H4 (cell line): ENCODE measurements around the gene RABGAP1. TPM values are rescaled to one million over a fixed set of nuclear protein-coding genes. Genes with fewer than 3 reads are reported as not detected.
"Not testable (repeated sequence)": the region's sequence is repeated elsewhere in the genome, so short reads cannot be mapped to it uniquely, and the experiment has no call there.

Experiments used
- DNase-seq: peaks from one replicate; pipeline ENCODE4 v3.0.0-alpha.2; 2015; ENCODE audit warnings: low spot score
- total RNA-seq: library from RNA; depleted of rRNA; stranded (reverse); fragments of >200 nt; shearing (Covaris generic); gene quantifications from 2 replicates; pipeline ENCODE4 v1.2.3, GENCODE V29; 2014; rRNA removed

Gene RABGAP1
- total RNA-seq, result 17.3 and 25.0 TPM in 2 replicates

GRCh38 chr9:122940749-122941581 is at the start of gene RABGAP1:
Gene RABGAP1, plus strand, starts transcription at chr9:122941020. Its CDS starts 16,040 bp downstream, at chr9:122957060.
- DNase-seq, result peak; percentile 97

GRCh38 chr9:122897969-122898368 is 42.9 kb upstream of the RABGAP1 start:
- DNase-seq, result no peak

GRCh38 chr9:122900791-122901190 is 40.0 kb upstream of the RABGAP1 start:
- no peak for DNase-seq

- peak; percentile 6 for DNase-seq
These were observed 36.4 kb upstream of the RABGAP1 start for GRCh38 chr9:122904466-122904822.

GRCh38 chr9:122904823-122905710 is 35.8 kb upstream of the RABGAP1 start, which contains the start of gene RC3H2:
Gene RC3H2, minus strand, starts transcription at chr9:122905359. Its CDS starts 7,850 bp downstream, at chr9:122897509.
- peak; percentile 99 for DNase-seq

DNA sequence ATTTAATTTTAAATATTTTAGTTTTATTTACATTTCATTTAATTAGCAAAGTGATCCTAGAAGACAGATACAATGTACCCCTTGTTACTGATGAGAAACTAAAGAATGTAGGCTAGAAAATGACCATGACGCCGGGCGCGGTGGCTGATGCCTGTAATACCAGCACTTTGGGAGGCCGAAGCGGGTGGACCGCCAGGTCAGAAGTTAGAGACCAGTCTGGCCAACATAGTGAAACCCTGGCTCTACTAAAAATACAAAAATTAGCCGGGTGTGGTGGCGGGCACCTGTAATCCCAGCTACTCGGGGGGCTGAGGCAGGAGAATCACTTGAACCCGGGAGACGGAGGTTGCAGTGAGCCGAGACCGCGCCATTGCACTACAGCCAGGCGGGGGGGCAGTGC is 34.7 kb upstream of the RABGAP1 start:
- not testable (repeated sequence) for DNase-seq

DNA sequence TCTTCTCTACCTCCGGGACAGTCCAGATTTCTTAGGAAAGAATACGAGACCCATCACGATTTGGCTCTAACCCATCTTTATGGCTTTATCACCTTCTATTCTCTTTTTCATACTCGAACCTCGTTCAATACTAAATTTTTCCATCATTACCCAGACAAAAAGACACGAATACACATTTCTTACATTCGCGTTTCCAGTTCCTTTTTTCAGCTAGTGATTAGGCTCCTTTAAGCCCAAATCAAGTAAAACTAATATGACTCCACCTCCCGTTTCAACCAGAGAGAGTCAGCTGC is 28.2 kb upstream of the RABGAP1 start:
- DNase-seq, result no peak

DNA sequence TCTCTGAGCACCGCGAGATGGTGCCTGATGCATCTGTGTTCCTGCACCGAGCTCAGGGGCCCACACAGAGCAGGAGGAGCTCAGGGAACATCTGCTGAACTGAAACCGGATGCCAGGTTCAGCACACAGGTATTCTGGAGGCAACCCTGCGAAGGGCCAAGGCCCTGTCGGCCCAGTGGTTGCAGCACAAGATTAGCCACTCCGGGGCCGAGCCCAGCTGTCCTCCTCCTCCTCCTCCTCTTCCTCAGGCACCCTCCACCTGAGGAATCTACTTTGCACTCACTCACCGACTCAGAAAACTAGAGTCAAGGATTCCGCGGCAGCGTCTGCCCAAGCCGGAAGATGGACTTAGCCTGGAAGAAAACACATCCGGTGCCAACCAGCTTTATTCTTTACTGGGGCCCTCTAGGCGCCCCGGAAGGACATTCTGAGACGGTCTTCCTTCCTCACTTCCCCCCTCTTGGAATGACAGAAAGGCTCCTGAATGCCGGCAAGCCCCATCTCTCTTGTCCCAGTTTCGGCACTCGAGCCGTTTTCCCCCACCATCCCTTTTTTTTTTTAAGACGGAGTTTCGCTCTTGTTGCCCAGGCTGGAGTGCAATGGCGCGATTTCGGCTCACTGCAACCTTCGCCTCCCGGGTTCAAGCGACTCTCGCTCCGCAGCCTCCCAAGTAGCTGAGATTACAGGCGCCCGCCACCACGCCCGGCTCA is 27.7 kb upstream of the RABGAP1 start, which contains the start of gene ZBTB6:
Gene ZBTB6 (minus strand): TSS at position 360 of the 710 bp plus-strand sequence. CDS start 1,251 bp downstream, outside the sequence.
- peak; percentile 72 for DNase-seq

DNA sequence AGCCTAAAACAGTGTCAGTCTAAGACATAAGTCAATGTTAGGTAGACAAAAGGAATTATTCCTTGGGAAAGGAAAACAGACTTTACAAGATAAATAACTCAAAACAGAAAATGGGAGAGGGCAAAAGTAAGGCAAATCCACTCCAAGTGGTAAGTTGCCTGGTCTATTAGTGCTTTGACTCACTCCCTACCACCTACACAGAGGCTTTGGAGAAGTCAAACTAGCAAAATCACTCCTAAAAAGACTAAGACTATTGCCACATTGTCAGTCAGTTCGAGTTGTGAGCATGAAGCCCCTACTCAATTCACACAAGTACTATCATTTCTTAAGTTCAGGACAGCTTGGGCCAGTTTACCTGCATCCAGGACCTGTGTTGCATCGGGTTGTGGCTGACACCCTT is 22.5 kb upstream of the RABGAP1 start:
- DNase-seq, result no peak

- DNase-seq, result no peak
These were observed 18.1 kb upstream of the RABGAP1 start for GRCh38 chr9:122922713-122923112.

GRCh38 chr9:122923947-122924346 is 16.9 kb upstream of the RABGAP1 start:
- no peak for DNase-seq

DNA sequence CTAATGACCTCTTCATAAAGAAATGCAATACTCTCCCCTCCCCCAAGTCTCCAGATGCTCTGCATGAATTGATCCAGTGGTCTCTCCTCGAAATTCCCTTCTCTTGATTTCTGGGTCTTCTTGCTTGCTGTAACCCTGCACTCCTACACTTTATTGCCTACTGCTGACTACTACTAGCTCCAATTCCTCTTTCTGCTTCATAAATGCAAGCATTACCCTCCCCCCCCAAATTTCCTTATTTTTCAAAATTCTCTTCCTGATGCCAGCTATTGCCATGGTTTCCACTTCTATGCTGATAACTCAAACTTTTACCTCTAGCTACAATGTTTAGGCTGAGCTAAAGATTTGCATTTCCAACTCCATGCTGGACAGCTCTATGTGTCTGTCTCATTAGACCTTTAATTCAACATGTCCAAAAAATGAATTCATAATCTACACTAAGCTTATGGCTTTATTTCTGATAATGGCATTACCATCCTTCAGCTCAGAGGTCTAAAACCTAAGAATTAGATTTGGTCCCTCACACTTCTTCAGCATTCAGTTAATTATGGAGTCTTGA is 10.9 kb upstream of the RABGAP1 start:
- DNase-seq, result no peak

GRCh38 chr9:122930541-122931225 is 10.1 kb upstream of the RABGAP1 start:
- no peak for DNase-seq

DNA sequence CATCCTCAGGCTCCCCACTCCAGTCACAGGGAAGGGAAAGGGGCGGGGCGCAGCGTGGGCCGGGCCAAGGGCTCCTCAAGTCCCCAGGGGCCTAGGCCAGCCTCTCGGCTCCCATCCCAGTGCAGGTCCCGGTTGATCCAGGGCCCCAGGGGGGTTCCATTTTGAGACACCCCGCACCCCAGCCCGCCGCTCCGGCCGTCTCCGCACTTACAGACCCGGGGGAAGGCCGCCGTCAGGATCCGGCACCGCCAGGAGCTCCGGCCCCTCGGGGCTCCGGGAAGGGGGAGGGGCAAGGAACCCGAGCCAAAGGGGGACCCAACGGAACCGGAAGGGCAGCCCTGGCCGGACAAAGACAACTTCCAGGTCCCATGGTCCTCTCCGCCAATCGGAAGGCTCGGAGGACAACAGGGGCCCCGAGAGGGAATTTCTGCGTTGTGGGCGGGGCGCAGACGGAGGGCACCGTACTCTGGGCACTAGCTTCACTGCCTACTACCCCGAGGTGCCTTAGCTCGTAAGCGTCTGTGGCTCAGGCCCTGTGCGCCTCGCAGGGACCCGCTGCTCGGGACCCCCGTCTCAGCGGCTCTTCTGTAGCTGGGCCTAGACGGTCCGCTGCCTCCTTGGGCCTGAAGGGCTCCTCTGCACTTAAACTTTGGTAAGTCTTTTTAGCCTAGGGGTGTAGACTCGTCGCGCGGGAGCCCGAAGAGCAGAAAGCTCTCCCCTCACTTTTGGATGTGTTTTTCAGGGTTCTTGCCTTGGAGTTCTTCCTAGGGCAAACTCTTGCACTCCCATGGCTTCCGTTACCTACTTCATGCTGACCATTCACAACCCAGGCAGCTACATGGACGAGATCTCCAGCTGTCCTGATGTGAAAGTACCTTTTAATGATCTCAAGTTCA is 9.3 kb upstream of the RABGAP1 start, which contains the start of gene ZBTB26:
Gene ZBTB26 (minus strand): TSS at position 287 of the 896 bp plus-strand sequence. CDS start 11,578 bp downstream, outside the sequence.
- peak; percentile 90 for DNase-seq

DNA sequence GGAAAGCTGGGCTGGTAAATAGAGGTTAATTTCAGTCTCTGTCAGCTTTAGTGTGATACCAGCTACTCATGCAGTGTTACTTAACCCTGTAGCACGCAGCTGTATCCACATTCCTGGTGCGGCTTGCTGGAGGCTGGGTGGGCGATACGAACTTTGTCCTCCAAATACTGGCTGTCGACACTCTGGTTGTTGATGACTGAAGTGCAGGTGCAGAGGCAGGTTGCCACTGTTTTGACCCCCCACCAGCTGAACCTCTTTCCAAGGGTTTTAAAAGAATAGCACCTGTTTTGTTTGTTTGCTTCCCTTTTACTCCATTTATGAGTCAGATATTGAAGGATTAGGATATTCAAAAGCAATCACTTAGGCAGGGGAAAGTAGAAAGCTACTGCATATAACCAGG is 4.4 kb upstream of the RABGAP1 start:
- DNase-seq, result no peak

- DNase-seq, result no peak
These were observed 3.9 kb upstream of the RABGAP1 start for GRCh38 chr9:122936883-122937282.

DNA sequence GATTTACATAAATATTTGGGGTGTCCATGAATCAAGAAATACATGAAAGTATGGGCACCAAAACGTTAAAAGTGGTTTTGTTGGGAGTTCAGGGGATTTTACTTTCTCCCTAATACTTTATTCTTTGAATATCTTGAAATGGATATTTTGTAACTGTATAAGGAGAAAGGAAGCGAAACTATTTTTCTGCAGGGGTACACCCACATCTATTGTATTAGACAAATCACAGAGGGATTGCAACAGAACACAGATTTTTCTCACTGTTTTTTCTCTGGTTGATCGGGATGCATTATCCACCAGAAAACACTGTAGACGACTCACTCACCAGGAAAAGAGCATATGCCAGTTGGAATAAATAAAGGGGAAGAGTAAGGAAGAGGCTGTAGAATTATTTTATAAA is 1.2 kb upstream of the RABGAP1 start:
- DNase-seq, result no peak

DNA sequence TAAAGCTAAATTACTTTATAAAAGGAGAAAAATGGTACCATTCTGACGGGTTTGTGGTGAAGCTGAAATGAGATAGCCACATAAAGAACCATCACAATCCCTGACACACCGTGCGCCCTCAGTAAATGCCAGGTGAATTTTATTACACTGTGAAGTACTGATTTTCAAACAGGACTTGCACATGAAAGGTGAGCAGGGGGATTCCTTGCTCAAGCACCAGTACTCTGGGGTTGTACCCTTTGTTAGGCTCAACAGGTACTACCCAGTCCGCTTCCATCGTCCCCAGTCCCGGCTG is 419 bp upstream of the RABGAP1 start:
- no peak for DNase-seq

DNA sequence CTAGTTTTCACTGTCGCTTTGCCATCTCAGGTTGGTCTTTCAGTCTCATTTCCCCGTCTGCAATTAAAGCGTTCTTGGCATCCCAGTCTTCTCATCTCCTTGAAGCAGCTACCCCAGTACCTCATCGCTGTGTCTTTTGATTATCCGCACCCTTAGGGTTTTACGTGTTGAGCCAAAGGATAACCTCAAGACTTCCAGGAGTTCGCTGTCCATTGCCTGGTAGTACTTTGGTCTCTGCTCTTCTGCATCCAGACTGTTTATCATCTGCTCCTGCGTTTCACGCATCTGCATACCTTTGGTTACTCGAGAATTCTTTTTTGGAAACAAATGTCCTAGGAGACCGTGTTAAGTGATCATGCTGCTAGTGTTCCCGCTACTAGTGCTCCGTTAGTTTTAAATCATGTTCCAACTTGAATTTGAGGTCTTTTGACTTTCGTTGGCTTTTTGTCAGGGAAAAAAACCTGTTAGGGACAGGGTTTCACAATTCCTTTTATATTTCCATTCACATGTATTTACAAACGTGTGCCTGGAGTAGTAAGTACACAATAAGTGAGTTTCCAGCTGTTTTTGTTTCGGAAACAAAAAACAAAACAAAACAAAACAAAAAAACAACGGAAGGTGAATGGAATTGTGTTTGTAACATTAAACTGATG is 888 bp downstream of the RABGAP1 start:
- DNase-seq, result peak; percentile 8
